ENCODE measurements around the gene MAP3K6. TPM values are rescaled to one million over a fixed set of nuclear protein-coding genes. Genes with fewer than 3 reads are reported as not detected.

The MAP3K6 gene
- total and polyA plus RNA-seq, 2 of the 13 experiments (the other 11 are each of a cell fraction or from before 2014, with no cell fraction given): 2.7 to 3.2 TPM

DNA sequence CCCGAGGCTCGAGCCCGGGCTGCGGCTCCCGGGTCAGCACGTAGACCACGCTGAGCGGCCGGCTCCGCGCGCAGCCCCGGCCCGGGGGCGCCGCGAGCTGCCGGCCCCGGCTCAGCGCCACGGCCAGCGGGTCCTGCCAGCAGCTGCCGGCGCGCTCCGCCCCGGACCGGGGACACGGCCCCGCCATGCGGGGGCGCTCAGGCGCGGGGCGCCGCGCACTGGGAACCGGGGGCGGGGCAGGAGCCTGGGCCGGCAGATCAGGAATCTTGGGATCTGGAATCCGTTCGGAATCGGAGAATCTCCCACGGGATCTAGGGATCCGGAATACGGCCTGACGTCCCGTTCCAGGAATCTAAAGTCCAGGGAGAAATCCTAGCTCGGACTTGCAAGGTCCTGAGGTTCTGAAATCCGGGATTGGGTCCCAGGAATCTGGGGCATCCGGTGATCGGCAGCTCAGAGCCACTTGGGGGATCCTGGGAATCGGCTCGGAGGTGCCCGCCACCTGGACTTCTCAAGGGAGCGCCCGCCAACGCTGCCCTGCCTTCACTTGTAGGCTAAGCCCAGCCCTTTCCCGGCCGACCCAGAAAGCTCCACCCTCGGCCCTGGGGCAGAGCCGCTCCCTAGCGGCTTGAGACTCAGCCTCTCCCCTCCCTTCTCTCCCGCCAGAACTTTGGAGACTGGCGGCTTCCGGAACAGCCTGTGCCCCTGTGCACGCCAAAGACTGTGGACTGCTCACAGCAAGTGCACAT is at the start of gene MAP3K6 (continued):
- TF ChIP-seq ZNF20 (CRISPR knock-in tag; IDR thresholded peaks at IDR 0.05) (no peak), TGIF2 (CRISPR knock-in tag; IDR thresholded peaks at IDR 0.05) (no peak), TOE1 (CRISPR knock-in tag; IDR thresholded peaks at IDR 0.05) (no peak), ZNF260 (CRISPR knock-in tag; IDR thresholded peaks at IDR 0.05; ENCODE audit: borderline replicate concordance, low read depth) (no peak), ZNF740 (CRISPR knock-in tag; IDR thresholded peaks at IDR 0.05) (no peak), ELF1 (CRISPR knock-in tag; IDR thresholded peaks at IDR 0.05) (peak; percentile 10; the same call in 1 of the 2 replicates), DPF2 (CRISPR knock-in tag; IDR thresholded peaks at IDR 0.05; ENCODE audit: borderline replicate concordance, low read depth) (no peak), GPN1 (CRISPR knock-in tag; IDR thresholded peaks at IDR 0.05; ENCODE audit: borderline replicate concordance) (no peak), MAZ (IDR thresholded peaks at IDR 0.05; ENCODE audit: borderline replicate concordance, low read depth, low read length) (peak; percentile 28; the same call in 1 of the 2 replicates), MAZ (CRISPR knock-in tag; IDR thresholded peaks at IDR 0.05; ENCODE audit: low read depth) (no peak), BCLAF1 (IDR thresholded peaks at IDR 0.05) (no peak), NRL (CRISPR knock-in tag; IDR thresholded peaks at IDR 0.05; ENCODE audit: borderline replicate concordance) (0 out of 2 replicates have a peak, but pooled peaks have one; percentile 57), ZNF552 (CRISPR knock-in tag; IDR thresholded peaks at IDR 0.05; ENCODE audit: borderline replicate concordance) (0 out of 2 replicates have a peak, but pooled peaks have one; percentile 76), MAFG (CRISPR knock-in tag; IDR thresholded peaks at IDR 0.05) (no peak), ZNF337 (CRISPR knock-in tag; IDR thresholded peaks at IDR 0.05; ENCODE audit: borderline replicate concordance, low read depth) (no peak), MED1 (CRISPR knock-in tag; IDR thresholded peaks at IDR 0.05) (no peak), ZNF598 (CRISPR knock-in tag; IDR thresholded peaks at IDR 0.05; ENCODE audit: borderline replicate concordance) (no peak), ZKSCAN5 (CRISPR knock-in tag; IDR thresholded peaks at IDR 0.05) (no peak), ATF6 (CRISPR knock-in tag; conservative IDR thresholded peaks at IDR 0.05) (no peak)
- TF ChIP-seq, protein P1, sequence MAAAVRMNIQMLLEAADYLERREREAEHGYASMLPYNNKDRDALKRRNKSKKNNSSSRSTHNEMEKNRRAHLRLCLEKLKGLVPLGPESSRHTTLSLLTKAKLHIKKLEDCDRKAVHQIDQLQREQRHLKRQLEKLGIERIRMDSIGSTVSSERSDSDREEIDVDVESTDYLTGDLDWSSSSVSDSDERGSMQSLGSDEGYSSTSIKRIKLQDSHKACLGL (CRISPR knock-in tag; IDR thresholded peaks at IDR 0.05): 0 out of 2 replicates have a peak, but pooled peaks have one; percentile 23
